Measurements from ENCODE around the gene SMIM44.

Gene SMIM44

DNA sequence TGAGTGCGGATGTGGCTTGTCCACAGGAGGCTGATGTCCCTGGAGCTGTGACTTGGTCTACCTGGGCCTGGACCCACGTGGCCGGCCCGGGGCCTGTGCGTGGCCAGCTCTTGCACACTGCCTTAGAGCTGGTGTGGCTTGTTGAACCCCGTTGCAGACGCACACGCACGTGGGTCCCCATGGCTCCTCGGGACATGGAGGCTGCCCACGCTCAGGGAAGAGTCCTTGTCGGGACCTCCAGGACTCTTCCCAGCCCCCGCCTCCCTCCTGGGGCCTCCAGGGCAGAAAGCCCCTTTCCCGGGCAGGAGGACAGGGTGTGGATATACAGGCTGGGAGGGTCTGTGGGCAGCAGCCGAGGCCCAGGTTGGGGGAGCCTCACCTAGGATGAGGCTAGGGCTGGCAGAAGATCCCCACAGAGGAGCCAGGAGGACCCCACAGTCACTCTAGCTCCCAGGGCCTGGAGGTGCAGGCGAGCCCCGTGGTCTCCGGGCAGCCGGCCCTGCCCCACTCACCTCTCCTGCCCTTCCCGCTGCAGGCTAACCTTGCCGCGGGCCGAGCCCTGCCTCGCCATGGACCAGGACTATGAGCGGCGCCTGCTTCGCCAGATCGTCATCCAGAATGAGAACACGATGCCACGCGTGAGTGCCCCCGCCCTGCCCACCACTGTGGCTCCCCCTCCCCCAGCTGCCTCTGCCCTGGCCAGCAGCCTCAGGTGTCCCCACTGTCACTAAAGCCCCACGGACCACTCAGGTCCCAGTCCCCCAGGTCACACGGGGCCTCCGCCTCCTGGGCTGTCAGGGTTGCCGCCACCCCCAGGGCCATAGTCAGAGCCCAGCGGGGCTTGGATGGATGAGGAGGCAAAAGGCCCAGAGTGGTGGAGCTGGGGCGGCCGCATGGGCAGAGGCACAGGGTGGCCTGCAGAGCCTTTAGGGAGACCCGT is 39.5 kb upstream of the SMIM44 start:
- DNase-seq (ENCODE audit: extremely low read depth, low read depth): no peak
- TF ChIP-seq, protein P1, sequence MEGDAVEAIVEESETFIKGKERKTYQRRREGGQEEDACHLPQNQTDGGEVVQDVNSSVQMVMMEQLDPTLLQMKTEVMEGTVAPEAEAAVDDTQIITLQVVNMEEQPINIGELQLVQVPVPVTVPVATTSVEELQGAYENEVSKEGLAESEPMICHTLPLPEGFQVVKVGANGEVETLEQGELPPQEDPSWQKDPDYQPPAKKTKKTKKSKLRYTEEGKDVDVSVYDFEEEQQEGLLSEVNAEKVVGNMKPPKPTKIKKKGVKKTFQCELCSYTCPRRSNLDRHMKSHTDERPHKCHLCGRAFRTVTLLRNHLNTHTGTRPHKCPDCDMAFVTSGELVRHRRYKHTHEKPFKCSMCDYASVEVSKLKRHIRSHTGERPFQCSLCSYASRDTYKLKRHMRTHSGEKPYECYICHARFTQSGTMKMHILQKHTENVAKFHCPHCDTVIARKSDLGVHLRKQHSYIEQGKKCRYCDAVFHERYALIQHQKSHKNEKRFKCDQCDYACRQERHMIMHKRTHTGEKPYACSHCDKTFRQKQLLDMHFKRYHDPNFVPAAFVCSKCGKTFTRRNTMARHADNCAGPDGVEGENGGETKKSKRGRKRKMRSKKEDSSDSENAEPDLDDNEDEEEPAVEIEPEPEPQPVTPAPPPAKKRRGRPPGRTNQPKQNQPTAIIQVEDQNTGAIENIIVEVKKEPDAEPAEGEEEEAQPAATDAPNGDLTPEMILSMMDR (IDR thresholded peaks at IDR 0.05; ENCODE audit: low read depth, low read length): no peak

DNA sequence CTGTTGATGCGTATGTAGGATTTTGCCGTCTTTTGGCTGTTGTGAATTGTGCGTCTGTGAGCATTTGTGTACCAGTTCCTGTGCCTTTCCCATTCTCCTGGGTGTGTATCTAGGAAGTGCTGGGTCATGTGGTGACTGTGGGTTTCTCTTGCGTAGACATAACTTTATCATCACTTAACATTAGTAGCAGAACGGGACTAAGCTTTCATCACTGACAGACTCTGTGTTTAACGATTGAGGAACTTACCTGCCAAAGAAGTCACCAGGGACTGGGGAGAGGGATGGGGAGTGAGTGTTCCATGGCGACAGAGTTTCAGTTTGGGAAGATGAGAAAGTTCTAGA is 37.8 kb upstream of the SMIM44 start:
- TF ChIP-seq, protein P1 (IDR thresholded peaks at IDR 0.05; ENCODE audit: low read depth, low read length): no peak
- no peak for DNase-seq (ENCODE audit: extremely low read depth, low read depth)

DNA sequence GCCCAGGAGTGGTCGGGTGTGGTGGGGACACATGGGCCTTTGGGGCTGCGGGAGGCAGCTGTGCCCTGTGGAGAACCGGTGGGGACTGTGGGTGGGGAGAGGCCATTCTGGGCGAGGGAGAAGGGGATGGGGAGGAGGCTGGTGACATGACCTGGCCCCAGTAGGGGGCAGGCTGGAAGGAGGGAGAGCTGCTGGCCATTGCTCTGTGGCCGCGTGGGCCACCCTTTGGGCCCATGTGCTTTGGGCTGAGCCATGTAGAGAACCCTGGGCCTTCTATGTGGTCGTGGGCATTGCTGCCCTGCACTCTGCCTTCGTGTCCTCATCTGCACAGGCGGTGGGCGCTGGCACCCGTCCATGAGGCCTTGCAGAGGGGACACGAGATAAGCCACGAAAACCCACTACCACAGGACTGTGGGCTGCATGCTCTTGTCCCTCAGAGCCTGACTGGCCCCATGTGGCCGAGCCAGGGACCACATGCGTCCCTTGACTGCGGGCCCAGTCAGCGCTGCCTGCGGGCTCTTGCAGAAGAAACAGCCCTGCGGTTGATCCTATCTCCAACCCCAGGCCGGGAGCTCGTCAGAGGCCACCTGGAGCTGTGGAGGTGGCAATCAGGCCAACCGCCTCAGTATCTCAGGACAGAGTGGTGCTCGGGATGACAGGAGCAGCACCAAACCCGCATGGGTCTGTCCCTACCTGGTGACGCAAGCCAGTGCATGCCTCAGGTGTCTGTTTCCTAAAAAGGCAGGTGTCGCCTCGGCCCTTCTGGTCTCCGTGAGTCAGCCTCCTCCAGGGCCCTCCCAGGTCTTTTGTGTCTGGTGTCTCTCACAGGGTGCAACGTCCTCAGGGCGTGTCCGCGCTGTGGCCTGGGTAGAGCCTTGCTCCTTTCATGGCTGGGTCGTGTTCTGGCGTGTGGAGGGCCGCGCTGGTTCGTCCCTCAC is 37.2 kb upstream of the SMIM44 start:
- DNase-seq (ENCODE audit: extremely low read depth, low read depth): no peak
- TF ChIP-seq, protein P1 (IDR thresholded peaks at IDR 0.05; ENCODE audit: low read depth, low read length): no peak

DNA sequence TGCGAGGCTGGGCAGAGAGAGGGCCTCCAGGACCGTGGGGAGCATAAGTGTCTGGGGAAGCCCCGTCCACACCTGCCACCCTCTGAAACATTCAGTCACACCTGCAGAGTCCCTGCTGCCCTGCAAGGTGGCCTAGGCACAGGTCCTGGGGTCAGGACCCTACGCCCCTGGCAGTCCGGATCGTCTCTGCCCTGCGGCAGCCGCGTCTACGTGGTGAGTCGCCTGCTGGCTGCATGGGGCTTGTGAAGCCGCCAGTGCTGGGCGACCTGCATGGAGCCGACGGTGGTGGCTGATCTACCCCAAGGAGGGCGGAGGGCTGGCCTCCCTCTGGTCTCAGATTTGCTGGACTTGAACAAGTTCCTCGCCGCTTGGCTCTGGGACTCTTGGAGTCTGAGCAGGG is 35.9 kb upstream of the SMIM44 start:
- TF ChIP-seq, protein P1 (IDR thresholded peaks at IDR 0.05; ENCODE audit: low read depth, low read length): no peak
- no peak for DNase-seq (ENCODE audit: extremely low read depth, low read depth)

DNA sequence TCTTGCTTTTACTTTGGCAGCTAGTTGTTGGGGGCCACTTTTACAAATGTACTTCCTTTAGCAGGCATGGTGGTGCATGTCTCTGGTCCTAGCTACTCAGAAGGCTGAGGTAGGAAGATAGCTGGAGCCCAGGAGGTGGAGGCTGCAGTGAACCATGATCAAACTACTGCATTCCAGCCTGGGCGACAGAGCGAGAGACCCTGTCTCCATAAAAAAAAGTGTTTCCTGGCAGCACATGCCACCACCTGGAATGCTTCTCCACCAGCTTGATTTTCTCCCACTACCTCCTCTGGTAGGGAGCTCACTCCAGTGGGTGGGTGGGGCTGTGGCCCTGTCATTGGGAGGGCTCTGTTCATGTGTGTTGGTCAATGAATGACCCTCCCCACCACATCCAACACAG is 35.4 kb upstream of the SMIM44 start:
- TF ChIP-seq, protein P1 (IDR thresholded peaks at IDR 0.05; ENCODE audit: low read depth, low read length): no peak
- DNase-seq (ENCODE audit: extremely low read depth, low read depth): no peak

DNA sequence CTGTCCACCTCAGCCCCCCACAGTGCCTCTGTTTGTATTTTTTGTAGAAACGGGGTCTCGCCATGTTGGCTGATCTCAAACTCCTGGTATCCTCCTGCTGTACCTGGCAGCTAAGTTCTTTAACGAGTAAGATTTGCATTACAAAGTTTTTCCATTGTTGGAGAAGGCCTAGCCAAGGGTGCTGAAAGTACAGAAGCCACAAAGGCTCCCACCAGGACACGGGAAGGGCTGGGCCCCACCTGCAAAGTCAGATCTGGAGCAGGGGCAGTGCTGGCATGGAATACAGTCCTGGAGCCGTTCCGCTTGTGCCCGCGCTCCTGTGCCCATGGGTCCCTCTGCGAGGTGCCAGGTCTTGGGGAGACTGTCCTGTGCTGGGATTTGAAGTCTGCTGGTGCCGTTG is 35.0 kb upstream of the SMIM44 start:
- TF ChIP-seq, protein P1 (IDR thresholded peaks at IDR 0.05; ENCODE audit: low read depth, low read length): no peak
- DNase-seq (ENCODE audit: extremely low read depth, low read depth): no peak

DNA sequence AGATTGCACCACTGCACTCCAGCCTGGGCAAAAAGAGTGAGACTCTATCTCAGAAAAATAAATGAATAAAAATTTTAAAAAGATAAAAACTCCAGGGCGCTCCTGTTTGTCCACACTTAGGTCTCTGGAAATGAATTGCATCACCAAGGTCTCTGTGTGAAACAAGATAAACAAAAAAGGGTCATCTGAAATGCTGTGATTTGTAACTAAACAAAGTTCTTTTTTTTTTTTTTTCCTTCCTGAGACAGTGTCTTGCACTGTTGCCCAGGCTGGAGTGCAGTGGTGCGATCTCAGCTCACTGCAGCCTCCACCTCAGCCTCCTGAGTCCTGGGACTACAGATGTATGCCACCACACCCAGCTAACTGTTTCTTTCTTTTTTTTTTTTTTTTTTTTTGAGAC is 34.4 kb upstream of the SMIM44 start:
- DNase-seq (ENCODE audit: extremely low read depth, low read depth): no peak
- TF ChIP-seq, protein P1 (IDR thresholded peaks at IDR 0.05; ENCODE audit: low read depth, low read length): no peak

Data from AG09319 (cell line).